SK-N-MC (cell line): ENCODE data around the gene THOC7.

ENCODE experiments used
- DNase-seq: peaks from one replicate; pipeline ENCODE4 v3.0.0-alpha.2; 2011; ENCODE audit warnings: low read depth, low spot score
- H3K27ac ChIP-seq: fragments of 200-600 bp; sonication (generic); 2 replicates; pipeline ENCODE4 v1.5.1; 2016; ENCODE audit warnings: mixed run types
- H3K36me3 ChIP-seq: fragments of 200-600 bp; sonication (generic); 2 replicates; pipeline ENCODE4 v1.6.1; 2017; ENCODE audit warnings: antibody characterized with exemption, low read length, mixed read lengths; ENCODE audit not compliant: insufficient read depth
- H3K4me3 ChIP-seq: fragments of 200-600 bp; sonication (generic); 2 replicates; pipeline ENCODE4 v1.5.1; 2016
- H3K9ac ChIP-seq: fragments of 200-600 bp; sonication (generic); 2 replicates; pipeline ENCODE4 v1.8.0; 2017; ENCODE audit warnings: mixed run types, mixed read lengths; ENCODE audit not compliant: insufficient read length
- H3K9me3 ChIP-seq: fragments of 200-600 bp; sonication (generic); 2 replicates; pipeline ENCODE4 v1.6.1; 2017; ENCODE audit warnings: low read depth, mild to moderate bottlenecking, antibody characterized with exemption, low read length, moderate library complexity, mixed read lengths
- EZH2 ChIP-seq: fragments of 200-600 bp; sonication (generic); IDR thresholded peaks from one replicate; pipeline ENCODE4 v1.6.1; 2017; ENCODE audit warnings: antibody characterized with exemption
- FOXP2 ChIP-seq: optimal IDR thresholded peaks from 2 replicates; pipeline ENCODE3; 2011; ENCODE audit warnings: mild to moderate bottlenecking, moderate library complexity; ENCODE audit not compliant: insufficient read depth; ENCODE audit errors: extremely low read length, control extremely low read depth
- POLR2AphosphoS5 ChIP-seq: IDR thresholded peaks from 2 replicates; pipeline ENCODE4 v1.6.1; 2012; ENCODE audit warnings: mild to moderate bottlenecking, low read depth, low read length, borderline replicate concordance

THOC7 gene

DNA sequence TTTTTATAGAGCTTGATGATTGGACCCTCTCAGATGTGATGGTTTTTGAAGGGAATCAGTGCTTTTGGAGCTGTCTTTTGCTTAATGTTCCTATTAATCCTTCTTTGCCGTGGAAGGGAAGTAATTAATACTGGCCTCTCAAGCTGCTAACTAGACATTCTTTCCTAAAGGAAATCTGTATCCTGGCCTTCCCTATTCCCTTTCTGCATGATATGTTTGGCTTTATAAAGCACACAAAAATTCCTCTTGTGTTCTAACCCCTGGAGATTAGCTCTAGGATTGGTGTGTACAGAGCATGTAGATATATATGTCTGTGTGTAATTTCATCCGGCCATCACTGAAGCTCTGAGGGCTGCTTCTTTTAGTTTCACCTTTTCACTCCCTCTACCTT is 7.0 kb upstream of the THOC7 start:
- Histone ChIP-seq H3K9me3 (no peaks in the 10 kb centered on the region), H3K36me3 (no peaks in the 10 kb centered on the region), H3K27ac (no peak overlapping the region), H3K4me3 (no peak overlapping the region), H3K9ac (no peak overlapping the region)
- TF ChIP-seq FOXP2 = no peak
- no peak for TF ChIP-seq POLR2AphosphoS5
- no peak for TF ChIP-seq EZH2
- DNase-seq = no peak

GRCh38 chr3:63869940-63870614 is 6.5 kb upstream of the THOC7 start:
- DNase-seq = no peak
- Histone ChIP-seq H3K27ac (no peak overlapping the region), H3K9ac (no peak overlapping the region), H3K36me3 (no peaks in the 10 kb centered on the region), H3K4me3 (no peak overlapping the region), H3K9me3 (no peaks in the 10 kb centered on the region)
- no peak for TF ChIP-seq FOXP2
- TF ChIP-seq EZH2 = no peak
- TF ChIP-seq POLR2AphosphoS5 = no peak

- DNase-seq = no peak
- H3K9me3 ChIP-seq = no peaks in the 10 kb centered on the region
- H3K9ac ChIP-seq = no peak overlapping the region
- no peak overlapping the region for H3K4me3 ChIP-seq
- H3K36me3 ChIP-seq = no peaks in the 10 kb centered on the region
- H3K27ac ChIP-seq = no peak overlapping the region
- TF ChIP-seq EZH2 (no peak), FOXP2 (no peak), POLR2AphosphoS5 (no peak)
These were observed 3.6 kb upstream of the THOC7 start for GRCh38 chr3:63867225-63867624.

GRCh38 chr3:63864965-63865327 is 1.3 kb upstream of the THOC7 start:
- TF ChIP-seq POLR2AphosphoS5 (no peak), FOXP2 (no peak), EZH2 (no peak)
- H3K27ac ChIP-seq = no peak overlapping the region
- H3K9me3 ChIP-seq = no peaks in the 10 kb centered on the region
- H3K36me3 ChIP-seq = no peaks in the 10 kb centered on the region
- peak overlapping the region; percentile 73 for H3K9ac ChIP-seq
- DNase-seq = no peak
- peak overlapping the region; percentile 78 for H3K4me3 ChIP-seq

DNA sequence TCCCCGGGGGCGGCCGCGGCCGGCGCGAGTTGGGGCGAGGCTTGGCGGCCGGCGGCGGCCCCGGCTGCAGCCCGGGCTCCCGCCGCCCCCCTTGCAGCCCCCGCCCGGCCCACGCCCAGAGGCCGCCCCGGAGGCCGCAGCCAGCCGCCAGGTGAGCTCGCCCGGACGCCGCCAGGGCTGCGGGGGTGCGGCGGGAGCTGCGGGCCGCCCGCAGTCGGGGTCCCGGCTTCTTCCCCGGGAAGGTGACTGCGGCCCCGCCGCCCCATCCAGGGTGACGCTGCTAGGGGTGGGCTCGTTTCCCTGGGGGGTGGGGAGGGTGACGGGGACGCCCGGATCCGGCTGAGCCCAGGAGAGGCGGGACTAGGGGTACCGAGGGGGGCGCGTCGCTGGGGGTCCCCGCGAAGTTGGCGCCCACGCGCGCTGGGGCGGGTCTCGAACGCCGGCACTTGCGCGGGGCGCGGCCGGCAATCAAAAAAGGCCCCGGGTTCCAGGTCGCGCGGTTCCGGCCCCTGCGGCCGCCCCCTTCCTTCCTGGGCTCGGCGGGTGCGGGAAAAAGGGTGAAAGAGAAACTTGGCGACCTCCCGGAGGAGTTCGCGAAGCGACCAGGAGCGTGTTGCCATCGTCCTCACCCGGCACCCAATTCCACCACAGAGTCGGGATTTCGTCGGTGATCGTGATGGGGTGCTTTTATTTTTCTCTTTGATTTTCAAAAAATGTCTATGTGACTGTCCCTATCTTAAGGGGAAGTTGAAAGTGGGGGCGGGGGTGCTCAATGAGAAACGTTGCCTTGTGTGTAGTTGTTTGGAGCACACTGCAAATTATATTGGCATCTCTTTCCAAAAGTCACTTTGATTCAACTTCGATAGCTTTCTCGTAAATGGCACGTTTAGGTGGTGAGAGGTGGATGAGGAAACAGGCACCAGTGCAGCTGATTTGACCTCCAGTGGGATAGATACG is 681 bp upstream of the THOC7 start:
- Histone ChIP-seq H3K27ac (no peak overlapping the region), H3K4me3 (peak overlapping the region; percentile 78), H3K36me3 (no peaks in the 10 kb centered on the region), H3K9ac (peak overlapping the region; percentile 73), H3K9me3 (no peaks in the 10 kb centered on the region)
- TF ChIP-seq EZH2 (no peak), FOXP2 (no peak), POLR2AphosphoS5 (no peak)
- DNase-seq = no peak

DNA sequence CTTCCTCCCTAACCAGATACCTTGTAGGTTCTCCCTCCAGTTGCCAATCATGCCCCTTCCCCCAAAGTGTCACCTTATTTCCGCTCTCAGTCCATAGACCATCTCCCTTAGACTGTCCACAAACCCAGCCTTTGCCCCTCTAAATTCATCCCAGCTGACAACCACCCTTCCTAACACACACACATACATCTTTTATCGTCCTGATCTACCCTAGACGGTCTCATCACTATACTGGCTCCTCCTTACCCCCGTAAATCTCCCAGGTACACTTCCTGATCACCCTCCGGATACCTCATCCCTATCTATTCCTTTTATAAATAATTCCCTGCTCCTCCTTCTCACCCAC is 828 bp downstream of the THOC7 start:
- Histone ChIP-seq H3K36me3 (no peaks in the 10 kb centered on the region), H3K27ac (no peak overlapping the region), H3K9ac (peak overlapping the region; percentile 86), H3K4me3 (peak overlapping the region; percentile 81), H3K9me3 (no peaks in the 10 kb centered on the region)
- DNase-seq = no peak
- TF ChIP-seq POLR2AphosphoS5 (no peak), EZH2 (no peak), FOXP2 (no peak)

- Histone ChIP-seq H3K4me3 (no peak overlapping the region), H3K27ac (no peak overlapping the region), H3K9ac (no peak overlapping the region), H3K36me3 (no peaks in the 10 kb centered on the region), H3K9me3 (no peaks in the 10 kb centered on the region)
- TF ChIP-seq EZH2 (no peak), POLR2AphosphoS5 (no peak), FOXP2 (no peak)
- DNase-seq = no peak
These were observed 2.3 kb downstream of the THOC7 start for GRCh38 chr3:63861306-63861705.

GRCh38 chr3:63860776-63861175 is 2.8 kb downstream of the THOC7 start:
- H3K4me3 ChIP-seq = no peak overlapping the region
- DNase-seq = no peak
- TF ChIP-seq EZH2 (no peak), FOXP2 (no peak), POLR2AphosphoS5 (no peak)
- H3K9ac ChIP-seq = no peak overlapping the region
- H3K27ac ChIP-seq = no peak overlapping the region
- H3K9me3 ChIP-seq = no peaks in the 10 kb centered on the region
- no peaks in the 10 kb centered on the region for H3K36me3 ChIP-seq

DNA sequence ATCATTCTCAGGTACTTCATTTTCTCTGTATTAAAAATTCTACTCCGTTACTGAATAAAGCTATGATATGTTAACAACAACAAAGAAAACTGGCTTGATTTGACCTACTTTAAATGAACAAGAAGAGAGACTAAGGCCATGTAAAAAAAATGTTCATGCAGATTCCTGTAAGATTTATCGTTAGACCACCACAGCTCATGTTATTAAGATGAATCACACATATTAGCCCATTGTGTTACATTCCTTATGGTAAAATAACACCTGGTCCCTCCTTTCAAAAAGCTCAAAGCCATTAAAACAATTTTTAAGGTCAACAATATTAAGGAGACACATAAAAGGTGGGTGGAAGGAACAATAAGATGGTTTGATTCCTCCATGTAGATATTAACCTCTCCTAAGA is 6.3 kb downstream of the THOC7 start:
- TF ChIP-seq EZH2 = no peak
- TF ChIP-seq POLR2AphosphoS5 = no peak
- no peak for TF ChIP-seq FOXP2
- Histone ChIP-seq H3K9me3 (no peaks in the 10 kb centered on the region), H3K27ac (no peak overlapping the region), H3K9ac (no peak overlapping the region), H3K4me3 (no peak overlapping the region), H3K36me3 (no peaks in the 10 kb centered on the region)
- DNase-seq = no peak
